VCaP (cell line): ENCODE measurements around the gene PTPRCAP.

Source experiments
- H3K27ac ChIP-seq: fragments of 450-650 bp; 2 replicates; pipeline ENCODE4 v1.5.1; 2017
- CTCF ChIP-seq: fragments of 450-650 bp; conservative IDR thresholded peaks from 2 replicates; pipeline ENCODE4 v1.5.1; 2017; ENCODE audit warnings: mild to moderate bottlenecking, moderate library complexity

Gene PTPRCAP

GRCh38 chr11:67429722-67430121 lies 7.8 kb downstream of the PTPRCAP start:
- H3K27ac ChIP-seq = peak overlapping the region; percentile 95; the same call in 1 of the 2 replicates
- no peak for TF ChIP-seq CTCF

- peak overlapping the region; percentile 95 for H3K27ac ChIP-seq
- no peak for TF ChIP-seq CTCF
These were observed 8.3 kb downstream of the PTPRCAP start for GRCh38 chr11:67429038-67429668.

- no peak for TF ChIP-seq CTCF
- peak within 1 kb of the TSS; percentile 95 for H3K27ac ChIP-seq
These were observed 9.2 kb downstream of the PTPRCAP start, which contains the start of gene RPS6KB2 for GRCh38 chr11:67428052-67429001. TSS of gene RPS6KB2 (plus strand) at chr11:67428494. CDS start at chr11:67428546, 52 bp downstream.

- H3K27ac ChIP-seq = peak overlapping the region; percentile 95
These were observed 10.1 kb downstream of the PTPRCAP start for GRCh38 chr11:67427364-67427859.

- no peak overlapping the region for H3K27ac ChIP-seq
- TF ChIP-seq CTCF = no peak
These were observed 13.4 kb downstream of the PTPRCAP start for GRCh38 chr11:67423891-67424613.

GRCh38 chr11:67423466-67423865 lies 14.0 kb downstream of the PTPRCAP start:
- no peak for TF ChIP-seq CTCF
- no peak overlapping the region for H3K27ac ChIP-seq

GRCh38 chr11:67422891-67423290 lies 14.6 kb downstream of the PTPRCAP start:
- TF ChIP-seq CTCF = no peak
- no peak overlapping the region for H3K27ac ChIP-seq
